ENCODE data around the gene MTUS2.
"Not testable (repeated sequence)": the region's sequence is repeated elsewhere in the genome, so short reads cannot be mapped to it uniquely, and the experiment has no call there.

MTUS2 gene

DNA sequence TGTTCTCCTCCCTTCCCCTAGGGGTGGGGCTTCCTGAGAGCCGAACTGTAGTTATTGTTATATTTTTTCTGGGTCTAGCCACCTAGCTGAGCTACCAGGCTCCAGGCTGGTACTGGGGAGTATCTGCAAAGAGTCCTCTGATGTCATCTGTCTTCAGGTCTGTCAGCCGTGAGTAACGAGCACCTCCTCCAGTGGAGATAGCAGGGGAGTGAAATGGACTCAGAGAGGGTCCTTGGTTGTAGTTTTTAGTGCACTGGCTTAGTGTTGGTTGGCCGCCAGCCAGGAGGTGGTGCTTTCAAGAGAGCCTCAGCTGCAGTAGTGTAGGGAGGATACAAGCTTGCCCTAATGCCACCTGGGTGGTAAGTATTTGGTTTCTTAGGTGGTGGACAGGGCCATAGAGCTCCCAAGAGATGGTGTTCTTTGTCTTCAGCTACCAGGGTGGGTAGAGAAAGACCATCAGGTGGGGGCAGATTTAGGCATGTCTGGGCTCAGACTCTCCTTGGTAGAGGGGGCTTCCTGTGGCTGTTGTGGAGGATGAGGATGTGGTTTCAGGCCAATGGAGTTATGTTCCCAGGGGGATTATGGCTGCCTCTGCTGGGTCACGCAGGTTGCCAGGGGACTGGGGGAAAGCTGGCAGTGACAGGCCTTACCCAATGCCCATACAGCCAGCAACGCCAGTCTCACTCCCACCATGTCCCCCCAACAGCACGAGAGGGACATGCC lies 525.9 kb downstream of the MTUS2 start:
- not testable (repeated sequence) for DNase-seq

DNA sequence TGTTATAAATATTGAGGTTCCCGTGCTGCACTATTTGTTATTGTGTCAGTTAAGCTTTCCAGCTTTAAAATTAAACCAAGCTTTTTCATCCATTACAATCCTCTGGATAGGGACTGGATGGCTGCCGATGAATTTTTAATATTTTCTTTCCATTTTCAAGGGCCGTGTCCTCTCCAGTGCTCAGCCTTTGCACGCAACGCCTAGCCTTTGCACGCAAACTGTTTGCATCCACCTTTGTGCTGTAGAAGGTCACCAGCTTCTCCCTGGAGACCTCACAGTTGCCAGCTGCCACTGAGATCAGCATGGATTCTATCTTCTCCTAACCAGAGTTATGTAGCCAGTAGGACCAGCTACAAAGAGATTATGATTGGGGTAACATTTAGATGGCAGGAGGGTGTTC lies 534.9 kb downstream of the MTUS2 start:
- no peak for DNase-seq

DNA sequence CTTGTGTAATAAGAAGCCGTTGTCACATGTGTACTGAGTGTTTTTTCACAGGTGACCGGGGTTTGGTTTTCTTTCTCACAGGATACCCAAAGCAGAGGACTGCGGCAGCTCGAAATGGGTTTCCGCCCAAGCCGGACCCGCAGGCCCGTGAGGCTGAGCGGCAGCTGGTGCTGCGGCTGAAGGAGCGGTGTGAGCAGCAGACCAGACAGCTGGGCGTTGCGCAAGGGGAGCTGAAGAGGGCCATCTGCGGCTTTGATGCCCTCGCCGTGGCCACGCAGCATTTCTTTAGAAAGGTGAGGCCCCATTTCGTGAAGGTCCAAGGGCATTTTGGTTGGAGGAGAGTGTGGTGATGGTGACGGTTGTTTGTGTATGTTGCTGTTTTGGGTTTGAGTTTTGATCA lies 539.0 kb downstream of the MTUS2 start:
- no peak for DNase-seq

DNA sequence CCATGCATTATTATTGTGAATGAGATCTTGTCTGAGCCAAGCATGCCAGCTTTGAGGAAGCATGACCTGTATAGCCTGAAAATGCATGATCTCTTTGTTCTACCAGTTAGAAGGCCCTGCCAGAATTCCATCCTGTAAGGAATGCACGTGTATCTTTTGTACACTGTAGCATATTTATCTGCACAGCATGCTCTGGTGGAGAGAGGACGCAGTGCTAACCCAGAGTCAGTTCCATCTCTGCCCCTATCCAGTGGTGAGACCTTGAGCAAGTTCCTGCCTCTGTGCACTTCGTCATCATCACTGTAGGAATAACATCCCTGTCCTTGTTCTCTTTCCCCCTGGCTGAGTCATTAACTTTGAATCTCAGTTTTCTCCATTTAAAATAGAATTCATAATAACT lies 541.6 kb downstream of the MTUS2 start:
- DNase-seq = no peak

DNA sequence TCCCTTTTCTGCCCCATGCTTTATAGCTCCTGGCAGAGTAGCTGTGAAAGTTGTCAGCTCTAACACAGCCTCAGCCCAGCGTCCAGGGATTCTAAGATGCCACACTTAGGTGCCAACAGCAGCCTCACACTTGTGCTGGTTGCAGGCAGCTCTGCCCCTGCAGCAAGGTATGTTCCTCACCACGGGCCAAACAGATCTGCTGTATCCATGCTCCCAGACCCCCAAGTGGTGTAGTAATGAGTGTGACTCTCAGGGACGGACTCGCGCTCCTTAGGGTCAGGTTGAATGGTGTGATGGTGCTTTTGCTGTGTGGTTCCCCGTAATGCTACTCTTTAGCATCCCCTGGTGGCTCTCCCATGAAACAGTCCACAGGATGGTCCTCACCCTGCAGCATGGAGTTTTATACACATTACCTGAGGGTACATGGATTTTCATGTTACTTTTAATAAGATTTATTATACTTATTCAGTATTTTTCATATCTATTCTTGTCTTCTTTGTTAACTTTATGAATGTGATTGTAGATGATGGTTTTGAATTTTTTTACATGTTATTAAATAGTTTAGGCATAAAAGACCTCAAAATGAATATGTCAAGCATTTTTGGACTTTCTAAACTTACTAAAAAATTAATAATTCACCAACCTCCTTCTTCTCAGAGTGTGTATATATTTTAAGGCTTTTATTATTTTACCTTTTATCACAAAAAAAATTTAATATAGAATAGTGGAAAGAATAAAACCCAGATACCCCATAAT lies 542.9 kb downstream of the MTUS2 start:
- peak; percentile 49 for DNase-seq

DNA sequence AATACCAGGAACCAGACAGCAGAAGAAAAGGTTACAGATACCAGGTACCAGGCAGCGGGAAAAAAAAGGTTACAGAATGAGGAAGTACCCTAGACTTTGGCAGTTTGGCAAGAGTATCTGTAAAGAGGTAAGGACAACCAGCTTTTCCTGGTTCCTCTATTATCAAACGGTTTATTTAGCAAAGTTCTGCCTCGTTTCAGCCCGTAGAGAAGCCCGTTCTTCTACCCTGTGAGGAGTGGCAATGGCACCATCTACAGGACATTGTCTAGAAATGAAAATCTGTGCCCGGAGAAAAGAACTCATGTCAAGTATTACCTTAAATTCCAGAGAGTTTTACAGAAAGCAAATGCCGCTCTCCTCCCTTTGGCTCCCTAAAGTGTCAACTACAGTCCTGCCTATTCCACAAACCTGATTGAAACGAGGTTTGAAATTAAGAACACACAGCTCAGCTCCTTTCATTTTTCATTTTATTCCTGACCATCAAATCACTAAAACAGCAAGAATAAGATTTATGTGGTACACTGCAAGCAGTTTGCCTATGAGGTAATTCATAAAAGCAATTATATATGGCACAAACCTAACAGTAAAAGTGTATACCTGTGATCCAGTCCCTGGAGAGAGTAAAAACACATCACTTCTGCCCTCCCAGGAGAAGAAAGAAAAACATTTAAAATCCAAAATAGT lies 549.1 kb downstream of the MTUS2 start:
- DNase-seq = peak; percentile 19

DNA sequence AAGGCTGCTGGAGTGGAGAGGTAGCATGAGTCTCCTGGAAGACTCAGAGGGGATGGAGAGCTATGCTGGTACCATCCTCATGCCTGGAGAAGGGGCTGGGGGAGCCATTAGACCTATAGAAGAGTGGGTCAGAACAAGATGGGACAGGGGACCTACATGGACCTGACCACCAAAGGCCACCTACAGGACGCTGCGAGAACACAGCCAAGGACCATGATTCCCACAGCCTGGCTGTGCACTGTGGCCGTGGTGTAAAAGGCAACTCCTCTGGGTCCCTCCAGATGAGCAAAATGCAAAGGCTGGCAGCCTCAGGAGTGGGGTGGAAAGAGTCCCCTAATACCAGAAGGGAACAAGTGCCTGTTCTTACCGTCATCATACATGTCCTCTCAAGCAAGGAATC lies 559.1 kb downstream of the MTUS2 start:
- no peak for DNase-seq

DNA sequence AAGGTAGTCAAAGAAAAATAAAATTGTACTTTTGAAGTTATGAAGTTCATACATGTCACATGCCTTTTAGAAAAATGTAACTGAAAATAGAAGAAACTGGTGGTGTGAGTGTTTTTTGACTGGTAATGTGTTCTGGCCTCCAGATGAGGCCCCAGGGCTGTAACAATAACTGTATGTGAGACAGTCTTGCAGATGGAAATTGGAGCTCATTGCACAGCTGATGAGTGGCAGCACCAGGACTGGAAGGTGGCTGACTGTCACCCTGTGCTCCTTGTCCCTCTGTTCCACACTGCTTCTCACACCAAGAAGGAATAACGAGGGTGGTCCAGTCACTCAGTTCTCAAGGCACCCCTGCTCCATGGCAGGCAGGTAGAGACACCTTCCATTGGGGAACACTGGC lies 559.7 kb downstream of the MTUS2 start:
- no peak for DNase-seq

DNA sequence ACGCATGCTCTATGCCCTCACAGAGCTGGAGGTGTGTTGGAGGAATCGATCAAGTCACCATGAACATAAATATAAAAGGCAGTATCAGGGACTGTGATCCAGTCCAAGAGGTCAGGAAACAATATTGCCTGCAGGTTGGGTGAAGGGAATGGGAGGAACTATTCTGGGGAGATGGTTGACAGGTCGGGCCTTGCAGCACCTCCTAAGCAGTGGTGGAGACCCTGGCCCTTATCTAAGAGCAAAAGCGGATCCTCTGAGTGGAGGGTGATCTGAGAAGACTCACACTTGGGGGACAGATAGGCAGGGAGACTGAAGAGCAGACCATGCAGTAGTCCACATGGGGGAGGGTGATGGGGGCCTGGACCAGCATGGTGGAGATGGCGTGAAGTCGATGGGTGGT lies 561.9 kb downstream of the MTUS2 start:
- no peak for DNase-seq

DNA sequence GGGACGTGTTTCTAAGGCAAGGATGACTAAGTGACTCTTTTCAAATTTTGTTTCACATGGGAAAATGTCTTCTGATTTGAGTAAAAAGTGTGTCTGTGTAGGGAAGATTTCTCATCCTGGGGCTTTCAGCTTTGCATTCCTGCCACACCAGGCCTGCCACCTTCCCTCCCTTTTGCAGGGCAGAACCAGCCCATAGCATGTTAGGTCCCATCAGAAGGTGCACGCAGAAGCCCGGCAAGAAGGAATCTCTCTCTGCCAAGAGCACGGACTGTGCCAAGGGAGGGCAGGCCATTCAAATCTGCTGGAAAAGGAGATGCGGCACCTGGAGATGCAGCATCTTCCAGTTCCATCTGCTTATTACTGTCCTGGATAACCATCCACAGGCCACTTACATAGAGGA lies 563.3 kb downstream of the MTUS2 start:
- DNase-seq = no peak

DNA sequence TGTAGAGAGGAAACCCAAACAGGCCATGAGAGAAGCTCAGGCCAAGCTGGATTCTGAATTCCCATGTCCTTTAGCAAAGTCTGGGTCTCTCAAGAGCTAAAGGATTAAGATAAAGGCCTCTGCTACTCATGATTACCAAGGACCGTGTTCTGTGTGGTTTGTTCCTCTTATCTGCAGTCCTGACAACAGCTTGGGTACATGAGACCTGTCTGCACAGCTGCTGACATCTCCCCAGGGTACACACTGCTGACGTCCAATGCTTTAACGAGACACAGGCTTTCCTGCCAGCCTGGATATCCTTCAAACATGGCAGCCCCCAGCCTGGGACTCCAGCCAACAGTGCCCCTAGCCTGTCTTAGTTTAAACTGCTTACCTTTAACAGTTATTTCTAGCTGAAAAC lies 564.3 kb downstream of the MTUS2 start:
- no peak for DNase-seq

DNA sequence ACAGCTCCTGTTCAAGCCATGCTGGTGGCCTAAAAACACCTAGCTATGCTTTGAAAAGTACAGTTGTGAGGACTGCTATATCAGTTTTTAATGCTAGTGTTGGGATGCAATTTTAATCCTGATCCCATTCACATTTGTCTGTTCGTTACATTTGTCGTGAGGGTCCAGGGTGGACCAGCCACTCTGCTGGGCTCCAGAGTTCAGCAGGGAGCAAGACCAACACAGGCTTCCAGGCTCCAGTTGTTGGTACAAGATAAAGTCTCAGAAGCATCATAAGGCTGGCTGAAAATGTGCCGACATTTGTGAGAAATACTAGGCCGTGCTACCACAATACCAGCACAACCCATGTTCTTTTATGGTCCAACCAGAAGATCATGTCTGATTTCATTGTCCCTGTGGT lies 564.7 kb downstream of the MTUS2 start:
- DNase-seq = no peak

DNA sequence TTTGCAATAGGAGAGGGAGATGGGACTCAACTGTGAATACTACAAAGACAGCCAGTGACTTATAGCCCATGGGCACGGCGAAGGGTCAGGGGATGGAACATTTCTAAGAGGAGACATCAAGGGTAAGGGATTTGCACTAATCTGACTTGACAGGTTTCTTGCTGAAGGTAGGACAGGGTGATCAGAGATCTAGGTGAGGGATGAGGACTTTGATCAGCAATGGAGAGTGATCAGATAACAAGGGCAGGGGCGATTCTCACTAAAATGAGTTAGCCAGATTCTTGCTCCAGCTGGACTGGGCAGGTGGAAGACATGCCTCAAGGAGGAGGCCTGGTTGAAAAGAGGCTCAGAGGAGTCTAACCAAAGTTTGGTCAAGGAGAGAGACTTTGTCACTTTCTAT lies 566.1 kb downstream of the MTUS2 start:
- DNase-seq = no peak

DNA sequence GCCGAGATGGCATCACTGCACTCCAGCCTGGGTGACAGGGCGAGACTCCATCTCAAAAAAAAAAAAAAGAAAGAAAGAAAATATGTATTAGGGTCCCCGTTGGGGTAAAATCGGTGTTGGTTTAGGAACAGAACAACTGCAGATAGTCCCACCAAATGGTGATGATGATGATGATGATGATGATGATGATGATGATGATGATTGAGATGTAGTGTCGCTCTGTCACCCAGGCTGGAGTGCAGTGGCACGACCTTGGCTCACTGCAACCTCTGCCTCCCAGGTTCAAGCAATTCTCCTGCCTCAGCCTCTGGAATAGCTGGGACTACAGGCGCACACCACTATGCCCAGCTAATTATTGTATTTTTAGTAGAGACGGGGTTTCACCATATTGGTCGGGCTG lies 570.5 kb downstream of the MTUS2 start:
- not testable (repeated sequence) for DNase-seq

DNA sequence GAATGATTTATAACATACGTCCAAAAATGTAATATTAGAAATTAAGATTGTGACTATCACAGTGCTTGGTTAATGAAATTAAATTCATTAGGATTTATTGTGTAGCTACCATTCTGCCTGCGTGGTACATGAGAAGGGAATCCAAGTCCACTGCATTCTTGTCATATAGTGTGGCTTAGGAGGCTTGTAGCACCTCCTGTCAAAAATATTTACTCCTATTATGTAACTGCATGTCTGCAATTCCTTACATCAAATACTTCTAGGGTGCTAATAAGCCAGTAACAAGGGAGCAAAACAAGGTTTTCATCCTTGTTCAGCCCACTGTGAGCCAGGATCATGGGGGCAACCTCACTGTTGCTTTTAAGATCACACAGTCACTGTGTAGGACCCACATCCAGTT lies 576.3 kb downstream of the MTUS2 start:
- DNase-seq = no peak

DNA sequence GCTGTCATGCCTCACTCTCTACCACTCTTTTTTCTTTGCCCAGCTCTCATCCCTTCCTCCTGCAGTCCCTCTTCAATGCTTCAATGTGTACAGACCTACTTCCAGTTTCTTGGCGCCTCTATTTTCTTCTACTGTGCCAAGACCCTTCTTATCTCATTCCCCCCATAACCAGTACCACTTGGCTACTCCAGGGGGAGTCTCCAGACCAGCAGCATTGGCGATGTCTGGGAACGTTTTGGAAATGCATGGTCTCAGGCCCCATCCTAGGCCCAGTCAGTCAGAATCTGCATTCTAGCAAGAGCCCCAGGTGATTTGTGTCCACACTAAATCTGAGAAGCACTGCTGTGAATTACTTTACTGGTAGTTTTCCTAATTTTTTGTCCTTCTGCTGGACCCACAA lies 577.1 kb downstream of the MTUS2 start:
- no peak for DNase-seq

DNA sequence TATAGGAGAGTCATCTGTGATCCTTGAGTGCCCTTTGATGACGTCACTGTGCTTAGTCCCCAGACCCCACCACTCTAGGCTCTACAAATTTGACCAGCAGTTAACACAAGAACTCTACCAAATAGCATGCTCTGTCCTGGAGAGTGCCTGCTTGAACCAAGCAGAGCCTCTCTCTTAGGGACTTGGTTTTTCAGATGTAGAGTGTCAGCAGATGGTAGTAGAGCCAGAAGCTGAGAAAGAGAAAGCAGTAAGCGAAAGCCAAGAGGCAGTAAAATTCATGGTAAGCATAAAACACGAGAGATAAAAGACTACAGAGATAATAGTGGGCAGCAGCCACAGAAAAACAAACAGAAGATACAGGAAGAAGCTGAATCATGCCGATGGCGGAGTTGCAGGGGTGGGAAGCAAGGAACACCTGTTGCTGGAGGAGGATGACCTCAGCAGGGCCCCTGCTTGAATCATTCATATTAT lies 582.1 kb downstream of the MTUS2 start:
- no peak for DNase-seq

DNA sequence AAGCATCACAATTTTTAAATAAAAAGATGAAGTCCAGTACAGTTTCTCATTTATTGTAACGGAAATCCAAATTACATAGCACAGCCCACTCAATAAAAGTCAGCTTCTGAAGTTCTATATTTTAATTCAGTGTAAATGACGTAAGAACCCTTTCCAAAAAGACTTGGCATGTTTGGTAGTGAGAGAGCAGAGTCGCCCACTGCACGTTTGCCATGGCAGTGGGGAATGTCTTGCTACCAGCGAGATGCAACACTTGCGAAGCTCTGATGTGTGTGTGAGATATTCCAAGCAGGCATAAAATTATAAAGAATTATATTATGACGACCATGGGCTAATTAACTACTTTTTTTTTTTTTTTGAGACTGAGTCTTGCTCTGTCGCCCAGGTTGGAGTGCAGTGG lies 585.3 kb downstream of the MTUS2 start:
- DNase-seq = no peak

DNA sequence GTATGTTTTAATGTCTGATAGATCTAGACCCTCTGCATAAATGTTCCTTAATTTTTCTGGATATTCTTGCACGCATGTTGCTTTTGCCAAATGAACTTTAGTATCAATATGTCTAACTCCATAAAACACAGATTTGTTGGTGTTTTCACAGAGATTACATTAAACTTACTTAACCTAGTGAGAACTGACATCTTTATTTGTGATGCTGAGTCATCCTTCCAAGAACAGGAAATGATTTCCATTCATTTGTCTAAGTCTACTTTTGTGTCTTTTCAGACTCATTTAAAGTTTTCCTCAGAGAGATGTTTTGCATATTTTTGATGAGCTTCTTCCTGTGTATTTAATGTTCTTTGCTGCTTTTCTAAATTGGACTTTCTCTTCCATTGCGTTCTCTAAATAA lies 591.3 kb downstream of the MTUS2 start:
- DNase-seq = no peak

DNA sequence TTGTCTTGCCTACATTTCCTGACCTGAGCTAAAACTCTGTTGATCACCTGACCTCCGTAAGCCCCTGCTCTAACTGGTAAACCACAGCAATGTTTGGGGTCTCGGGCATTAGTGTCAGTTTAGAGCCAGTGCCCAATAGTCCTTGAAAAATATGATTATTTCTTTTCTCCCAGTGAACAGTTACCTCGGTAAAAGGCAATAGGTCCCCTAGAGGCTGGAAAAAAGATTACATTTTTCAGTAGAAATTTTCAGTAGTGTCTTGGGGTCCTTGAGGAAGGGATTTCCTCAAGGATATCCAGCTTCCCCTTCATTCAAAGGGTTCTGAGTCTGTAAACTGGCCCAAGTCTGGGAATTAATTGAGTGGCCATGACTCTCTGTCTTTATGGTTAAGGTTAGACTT lies 597.9 kb downstream of the MTUS2 start:
- DNase-seq = no peak

DNA sequence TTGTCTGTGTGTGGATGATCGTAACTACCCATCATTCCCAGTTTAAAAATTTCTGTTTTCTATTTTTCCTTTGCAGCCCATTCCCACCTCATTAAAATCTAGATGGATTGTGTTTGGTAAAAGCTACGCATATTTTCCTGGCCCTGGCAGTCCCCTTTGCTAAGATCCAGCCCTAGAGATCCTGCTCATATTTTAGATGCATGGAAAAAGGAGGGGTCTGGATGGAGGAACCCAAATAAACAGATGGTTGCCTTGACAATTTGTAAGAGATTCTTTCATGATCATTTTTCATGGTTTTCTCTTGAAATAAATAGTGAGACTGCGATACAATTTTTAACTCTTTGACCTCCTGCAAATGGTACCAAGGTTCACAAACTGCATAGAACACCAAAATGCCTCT lies 601.0 kb downstream of the MTUS2 start:
- no peak for DNase-seq

DNA sequence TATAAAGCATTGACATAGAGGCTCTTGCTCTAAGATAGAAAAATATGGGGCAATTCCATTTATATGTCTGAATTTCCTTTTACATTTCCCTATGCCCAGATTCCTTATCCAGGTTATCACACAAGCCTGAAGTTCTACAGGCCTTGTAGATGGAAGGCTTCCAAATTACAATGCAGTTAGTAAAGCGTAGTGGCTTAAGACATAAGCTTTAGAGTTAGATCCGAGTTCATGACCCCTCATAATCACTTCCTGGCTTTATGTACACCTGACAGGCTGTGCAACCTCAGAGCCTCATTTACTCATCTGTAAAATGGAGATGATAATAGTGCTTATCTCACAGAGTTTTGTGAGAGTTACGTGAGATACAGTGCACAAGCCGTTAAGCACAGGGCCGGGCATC lies 601.9 kb downstream of the MTUS2 start:
- DNase-seq = no peak

DNA sequence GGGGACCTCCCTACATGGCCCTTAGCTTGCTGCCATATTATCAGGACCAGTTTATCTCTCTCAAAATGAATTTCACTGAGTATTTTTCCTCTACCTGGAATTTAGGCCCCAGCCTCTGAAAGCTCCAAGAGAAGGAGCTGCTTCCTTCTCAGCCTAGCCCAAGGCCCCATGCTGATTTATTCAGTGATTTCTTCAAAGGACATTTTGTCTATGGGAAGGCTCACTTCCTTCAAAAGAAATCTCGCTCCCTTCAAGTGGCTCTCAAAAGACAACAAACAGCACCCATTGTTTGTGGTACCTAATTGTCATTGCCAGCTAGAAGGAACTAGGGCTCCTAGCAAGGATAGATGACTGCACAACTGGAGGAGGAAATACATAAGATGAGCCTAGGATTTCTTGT lies 602.9 kb downstream of the MTUS2 start:
- no peak for DNase-seq

DNA sequence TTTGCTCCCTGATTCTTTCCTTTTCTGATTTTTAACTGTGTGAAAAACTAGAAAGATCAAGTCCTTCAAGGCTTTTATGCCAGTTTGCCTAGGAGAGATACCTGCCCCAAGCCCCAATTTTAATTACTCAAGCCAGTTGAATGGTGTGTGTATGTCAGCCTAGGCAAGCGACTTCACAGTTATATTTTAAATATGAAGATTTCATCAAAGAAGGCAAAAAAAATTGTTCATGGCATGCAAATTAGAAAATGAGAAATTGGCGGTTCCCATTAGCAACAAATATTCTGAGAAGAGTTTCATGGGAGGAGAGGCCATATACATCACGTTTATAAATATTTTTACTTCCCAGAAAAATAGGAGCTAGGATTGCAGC lies 607.8 kb downstream of the MTUS2 start:
- DNase-seq = no peak
